HG03159 (cell line): ENCODE measurements around the gene EML4.
"Not testable (repeated sequence)": the region's sequence is repeated elsewhere in the genome, so short reads cannot be mapped to it uniquely, and the experiment has no call there.

ENCODE experiments used
- ATAC-seq: cut with Tn5 transposase; IDR thresholded peaks from one replicate; pipeline ENCODE4 v1.9.1; 2021; ENCODE audit warnings: mild to moderate bottlenecking, moderate library complexity; ENCODE audit not compliant: unreplicated experiment

The EML4 gene

DNA sequence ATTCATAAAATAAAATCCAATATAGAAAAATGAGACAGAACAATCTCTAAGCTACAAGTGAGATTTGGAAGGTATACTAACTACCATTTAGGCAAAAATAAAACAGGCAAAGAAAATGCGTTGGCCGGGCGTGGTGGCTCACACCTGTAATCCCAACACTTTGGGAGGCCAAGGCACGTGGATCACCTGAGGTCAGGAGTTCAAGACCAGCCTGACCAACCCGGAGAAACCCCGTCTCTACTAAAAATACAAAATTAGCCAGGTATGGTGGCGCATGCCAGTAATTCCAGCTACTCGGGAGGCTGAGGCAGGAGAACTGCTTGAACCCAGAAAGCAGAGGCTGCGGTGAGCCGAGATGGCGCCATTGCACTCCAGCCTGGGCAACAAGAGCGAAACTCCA lies 178.4 kb downstream of the EML4 start:
- ATAC-seq = not testable (repeated sequence)

DNA sequence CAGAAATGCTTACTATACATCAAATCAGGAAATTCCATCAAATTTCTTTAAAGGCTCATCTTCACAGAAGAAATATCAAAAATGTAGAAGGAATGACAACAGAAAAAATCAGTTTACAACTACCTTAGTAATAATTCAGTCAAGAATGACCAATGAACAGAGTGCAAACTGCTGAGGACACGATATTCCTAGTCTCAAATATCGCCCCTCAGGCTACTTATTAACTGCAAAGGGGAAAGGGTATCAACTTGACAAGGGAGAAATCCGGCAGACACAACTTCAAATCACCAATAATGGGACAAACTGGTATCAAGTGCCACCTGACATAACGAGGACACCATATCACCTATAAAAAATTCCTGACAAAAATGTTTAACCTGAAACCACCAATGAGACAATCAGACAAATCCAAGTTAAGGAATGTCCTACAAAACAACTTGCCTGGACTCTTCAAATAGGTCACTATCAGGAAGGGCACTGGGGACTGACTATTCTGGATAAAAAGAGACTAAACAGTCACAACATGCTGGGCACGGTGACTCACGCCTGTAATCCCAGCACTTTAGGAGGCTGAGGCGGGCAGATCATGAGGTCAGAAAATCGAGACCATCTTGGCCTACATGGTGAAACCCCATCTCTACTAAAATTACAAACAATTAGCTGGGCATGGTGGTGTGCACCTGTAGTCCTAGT lies 179.1 kb downstream of the EML4 start:
- no peak for ATAC-seq

DNA sequence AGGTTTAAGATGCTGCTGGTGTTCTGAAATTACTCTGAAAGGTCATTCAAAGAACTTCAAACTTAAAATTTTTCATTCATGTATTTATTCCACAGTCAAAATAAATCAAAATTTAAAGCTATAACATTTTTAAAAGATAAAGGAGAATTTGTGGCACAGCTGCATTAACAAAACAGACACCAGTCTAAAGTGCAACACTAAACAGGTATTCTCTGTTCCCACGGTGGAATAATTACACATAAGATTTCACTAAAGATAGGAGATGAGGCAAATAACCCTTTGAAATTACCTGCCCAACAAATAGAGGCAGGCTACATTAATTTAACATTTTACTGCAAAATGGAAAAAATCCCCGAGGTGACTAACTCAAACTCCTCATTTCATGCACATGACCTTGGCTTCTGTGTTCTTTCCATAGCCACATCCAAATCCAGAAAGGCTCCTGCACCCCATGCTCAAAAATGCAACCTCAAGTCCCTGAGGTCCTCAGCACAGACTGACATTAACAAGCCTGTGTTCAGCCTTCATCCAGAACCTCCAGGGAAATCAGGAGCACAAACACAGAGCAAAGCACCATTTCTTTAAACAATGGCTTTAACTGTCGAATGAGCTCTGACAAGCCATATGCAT lies 181.4 kb downstream of the EML4 start:
- ATAC-seq = no peak

DNA sequence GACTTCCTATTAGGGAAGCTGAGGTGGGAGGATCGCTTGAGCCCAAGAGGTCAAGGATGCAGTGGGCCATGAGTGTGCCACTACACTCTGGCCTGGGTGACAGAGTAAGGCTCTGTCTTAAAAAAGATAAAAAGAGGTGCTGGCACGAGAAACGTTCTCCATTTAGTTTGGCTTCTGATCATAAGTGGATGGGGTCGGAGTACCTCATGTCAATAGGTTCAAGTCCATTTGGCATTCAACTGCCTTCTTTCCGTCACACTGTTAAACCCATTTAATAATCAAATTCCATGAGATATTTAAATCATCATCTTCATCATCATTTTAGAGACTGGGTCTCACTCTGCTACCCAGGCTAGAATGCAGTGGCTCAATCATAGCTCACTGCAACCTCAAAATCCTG lies 182.7 kb downstream of the EML4 start:
- ATAC-seq = no peak

DNA sequence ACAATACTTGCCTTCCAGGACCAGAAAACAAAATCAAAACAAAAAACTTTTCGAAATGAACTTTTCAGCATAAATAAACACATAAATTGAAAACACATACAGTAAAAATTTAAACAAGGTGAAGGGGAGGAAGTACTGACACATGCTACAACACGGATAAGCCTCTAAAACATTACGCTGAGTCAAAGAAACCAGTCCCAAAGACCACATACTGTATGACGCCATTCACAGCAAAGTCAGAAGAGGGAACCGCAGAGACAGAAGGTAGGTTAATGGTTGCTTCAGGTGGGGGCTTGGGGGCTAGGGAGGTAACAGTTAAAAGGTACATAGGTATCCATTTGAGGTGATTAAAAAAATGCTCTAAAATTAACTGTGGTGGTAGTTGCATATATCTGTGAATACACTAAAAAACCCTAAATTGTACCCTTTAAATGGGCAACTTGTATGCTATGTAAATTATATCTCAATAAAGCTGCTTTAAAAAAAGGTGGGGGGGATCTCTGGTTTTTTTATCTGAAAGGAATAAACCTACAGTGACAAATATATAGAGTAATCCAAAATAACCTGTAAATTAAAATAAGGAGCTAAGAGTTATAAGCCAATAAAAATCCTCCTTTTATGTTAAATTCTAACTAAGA lies 184.8 kb downstream of the EML4 start:
- ATAC-seq = no peak

DNA sequence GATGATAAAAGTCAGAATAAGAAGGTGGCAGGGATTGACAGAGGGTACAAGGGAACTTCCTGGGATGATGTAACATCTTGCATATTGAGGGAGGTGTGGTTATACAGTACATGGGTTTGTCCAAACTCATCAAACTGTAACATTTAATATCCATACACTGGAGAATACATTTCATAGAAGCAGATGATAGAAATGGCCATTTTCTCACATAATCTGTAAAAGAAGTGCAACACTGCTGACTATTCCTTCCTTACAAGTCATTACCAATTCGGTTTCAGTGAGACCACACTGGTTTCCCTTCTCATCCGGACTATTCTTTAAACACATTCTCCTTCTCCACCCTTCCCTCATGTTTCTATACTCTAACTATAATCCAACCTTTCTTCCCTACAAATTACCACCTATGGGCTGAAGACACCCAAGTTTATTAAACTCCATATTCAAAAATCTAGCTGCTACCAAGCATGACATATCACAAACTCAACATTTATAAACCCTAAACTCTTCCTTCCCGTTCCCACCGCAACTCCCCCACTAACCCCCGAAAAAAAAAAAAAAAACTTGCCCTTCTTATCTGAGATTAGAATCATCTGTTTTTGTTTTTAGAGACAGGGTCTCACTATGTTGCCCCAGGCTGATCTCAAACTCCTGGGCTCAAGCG lies 190.3 kb downstream of the EML4 start:
- ATAC-seq = no peak

DNA sequence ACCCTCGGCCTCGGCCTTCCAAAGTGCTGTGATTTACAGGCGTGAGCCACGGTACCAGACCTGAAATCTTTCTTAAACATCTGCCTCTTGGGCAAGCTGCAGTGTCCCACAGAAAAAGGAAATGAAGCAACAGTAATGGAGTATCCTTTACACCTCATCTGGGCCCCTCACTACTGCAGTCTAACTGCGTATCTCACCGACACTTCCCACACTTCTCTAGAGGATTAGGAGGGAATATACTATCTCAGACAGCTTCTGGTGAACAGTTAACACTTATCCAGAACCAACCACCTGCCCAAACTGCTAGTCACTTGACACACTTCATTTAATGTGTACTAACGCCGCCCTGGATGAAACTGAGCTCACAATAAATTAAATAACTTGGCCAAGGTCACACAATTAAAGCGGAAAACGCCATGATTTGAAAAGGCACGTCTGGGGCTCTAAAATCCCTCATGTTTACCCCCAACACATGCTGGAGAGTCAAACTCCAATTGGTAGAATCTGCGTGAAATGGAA lies 190.9 kb downstream of the EML4 start:
- ATAC-seq = no peak

DNA sequence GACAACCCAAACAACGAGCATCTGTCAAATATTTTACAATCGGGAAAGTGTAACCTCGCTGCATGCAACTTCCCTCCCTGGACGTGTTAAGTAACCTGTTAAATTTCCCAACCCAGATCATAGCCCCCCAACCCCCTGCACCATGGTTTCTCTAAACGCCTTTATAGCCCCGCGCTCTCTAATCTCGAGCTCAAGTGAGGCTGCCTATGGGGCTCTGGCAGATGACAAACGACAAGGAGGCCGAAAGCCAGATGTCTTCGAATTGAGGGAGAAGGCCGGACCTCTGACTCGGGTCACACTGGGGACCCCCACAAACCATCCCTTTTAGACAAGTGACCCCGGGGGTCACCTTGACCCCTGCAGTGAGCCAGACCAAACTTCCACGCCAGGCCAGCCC lies 191.3 kb downstream of the EML4 start:
- ATAC-seq = no peak

DNA sequence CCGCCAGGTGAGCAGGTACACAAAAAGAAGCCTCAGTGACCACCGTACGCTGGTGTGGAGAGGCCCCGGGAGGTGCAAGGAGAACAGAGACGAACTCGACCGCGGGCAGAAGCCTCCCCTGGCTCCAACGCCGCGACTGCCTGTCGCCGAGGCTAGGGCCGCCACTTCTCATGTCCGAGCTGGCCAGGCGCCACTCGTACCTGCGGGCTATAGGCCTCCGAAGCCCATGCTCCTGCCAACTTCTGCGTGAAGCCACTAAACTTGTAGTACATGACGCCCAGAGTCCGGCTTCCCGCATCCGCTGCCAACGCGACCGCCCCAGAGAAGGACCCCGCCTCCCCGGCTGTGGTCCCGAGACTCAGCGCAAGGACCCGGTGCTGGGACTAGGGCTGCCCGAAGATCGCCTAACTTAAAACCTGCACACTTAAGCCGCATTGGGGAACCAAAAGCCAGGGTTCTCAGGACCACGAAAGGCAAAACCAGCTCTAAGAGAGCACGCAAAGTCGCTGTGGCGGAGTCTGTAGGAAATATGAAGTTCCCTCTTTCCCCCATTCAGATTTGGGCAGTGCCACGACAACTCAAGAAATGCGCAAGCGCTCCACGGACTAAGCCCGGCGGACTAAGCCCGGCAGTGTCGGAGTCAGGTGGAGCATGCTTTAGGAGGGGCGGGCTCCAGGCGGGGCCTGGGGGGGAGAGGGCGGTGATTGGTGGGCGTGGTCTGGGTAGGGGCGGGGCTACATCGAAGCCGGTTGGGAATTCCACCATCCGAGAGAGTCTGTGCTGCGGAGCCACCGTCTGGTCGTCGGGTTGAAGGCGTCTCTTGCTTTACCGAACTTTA lies 192.0 kb downstream of the EML4 start, which contains the start of gene COX7A2L:
Gene COX7A2L (minus strand): TSS at position 328 of the 838 bp plus-strand sequence. CDS start 56 bp downstream, at position 272.
- ATAC-seq = peak; percentile 93

DNA sequence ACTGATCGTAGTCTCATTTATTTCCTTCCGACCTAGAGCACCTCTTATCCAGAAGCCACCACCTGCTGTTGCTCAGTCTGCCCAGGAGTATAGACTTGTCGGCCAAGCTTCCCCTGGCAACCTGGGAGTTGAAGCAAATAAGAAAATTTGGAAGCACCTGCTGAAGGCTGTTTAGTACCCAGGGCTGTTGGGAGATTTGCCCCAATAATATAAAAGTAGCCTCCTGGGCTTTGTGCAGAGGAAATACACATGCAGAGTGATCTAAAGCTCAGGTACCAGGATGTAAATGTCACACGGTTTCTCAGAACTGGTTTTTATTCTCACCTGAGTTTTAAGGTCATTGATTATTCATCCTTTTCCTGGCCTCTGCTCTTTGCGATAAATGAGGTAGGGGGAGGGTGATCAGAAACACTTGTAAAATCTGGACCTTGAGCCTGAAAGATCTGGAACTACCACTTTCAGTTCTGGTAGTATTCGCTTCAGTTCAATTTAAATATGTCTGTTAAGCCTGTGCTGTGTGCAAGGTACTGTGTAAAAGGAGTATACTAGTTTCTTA lies 192.7 kb downstream of the EML4 start:
- no peak for ATAC-seq

DNA sequence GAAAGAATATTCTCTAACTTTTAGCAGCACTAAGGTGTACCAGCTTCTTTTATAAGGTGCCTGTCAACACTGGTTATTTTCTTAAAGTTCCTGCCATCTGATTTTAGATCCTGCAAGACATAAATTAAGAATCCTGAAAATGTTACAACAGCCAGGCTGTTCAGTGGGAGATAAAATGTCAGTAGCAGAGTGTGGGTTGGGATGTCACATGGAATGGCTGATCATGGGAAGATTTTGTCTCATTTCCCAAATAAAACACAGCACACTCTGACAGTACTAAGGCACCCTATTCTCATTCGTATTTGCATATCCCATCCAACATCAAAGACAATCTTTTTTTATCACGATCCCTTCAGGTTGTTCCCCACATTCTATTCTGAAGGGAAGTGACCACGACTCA lies 194.3 kb downstream of the EML4 start:
- ATAC-seq = no peak

DNA sequence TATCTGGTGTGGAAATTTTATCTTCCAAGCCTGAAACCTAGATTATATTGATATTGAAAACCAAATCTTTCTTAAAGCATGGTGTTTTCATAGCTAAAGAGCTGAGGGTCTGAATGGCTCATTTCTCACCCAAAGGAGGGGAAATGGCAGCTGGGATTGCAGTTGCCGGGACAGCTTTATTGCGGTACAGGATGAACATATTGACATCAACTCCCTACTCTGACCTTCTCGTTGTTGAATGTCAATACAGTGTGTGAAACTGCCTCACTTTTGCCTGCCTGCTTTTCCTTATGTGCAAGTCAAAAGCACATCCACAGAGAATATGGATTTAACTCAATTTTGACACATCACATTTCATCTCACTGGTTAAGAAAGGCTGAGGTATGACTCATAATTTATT lies 195.5 kb downstream of the EML4 start:
- no peak for ATAC-seq

DNA sequence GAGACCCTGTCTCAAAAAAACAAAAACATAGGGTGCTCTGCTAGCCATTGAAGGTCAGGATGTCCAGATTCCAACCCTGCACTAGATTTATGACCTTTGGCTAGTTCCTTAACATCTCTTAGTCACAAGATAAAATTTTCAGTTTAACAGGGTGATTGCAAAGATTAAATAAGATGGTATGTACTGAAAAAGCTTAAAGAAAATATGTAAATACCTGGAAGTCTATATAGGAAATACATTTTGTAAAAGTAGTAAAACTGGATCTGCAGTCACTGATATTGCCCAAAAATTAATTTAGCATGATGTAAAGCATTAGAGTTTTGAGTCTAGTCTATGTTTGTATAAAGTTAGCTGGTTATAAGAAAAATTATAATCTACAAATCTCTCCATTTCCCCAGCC lies 197.3 kb downstream of the EML4 start:
- ATAC-seq = no peak

DNA sequence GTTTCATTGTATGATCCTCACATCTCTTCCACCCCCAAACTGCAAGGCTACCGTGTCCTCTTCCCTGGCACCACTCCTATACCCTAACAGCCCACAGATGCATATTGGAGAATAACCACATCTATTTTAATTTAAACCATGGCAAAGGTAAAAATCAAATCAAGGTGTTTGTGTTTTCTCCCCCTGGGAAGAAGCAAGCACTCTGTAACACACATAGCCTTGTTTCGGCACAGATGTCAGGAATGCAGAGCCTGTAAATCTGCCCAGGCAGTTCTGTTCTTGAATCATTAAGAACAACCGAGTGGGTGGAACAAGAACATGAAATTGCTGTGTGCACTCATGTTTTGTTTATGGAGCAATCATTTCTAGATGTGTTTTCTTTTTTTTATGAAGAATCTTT lies 198.7 kb downstream of the EML4 start:
- no peak for ATAC-seq

DNA sequence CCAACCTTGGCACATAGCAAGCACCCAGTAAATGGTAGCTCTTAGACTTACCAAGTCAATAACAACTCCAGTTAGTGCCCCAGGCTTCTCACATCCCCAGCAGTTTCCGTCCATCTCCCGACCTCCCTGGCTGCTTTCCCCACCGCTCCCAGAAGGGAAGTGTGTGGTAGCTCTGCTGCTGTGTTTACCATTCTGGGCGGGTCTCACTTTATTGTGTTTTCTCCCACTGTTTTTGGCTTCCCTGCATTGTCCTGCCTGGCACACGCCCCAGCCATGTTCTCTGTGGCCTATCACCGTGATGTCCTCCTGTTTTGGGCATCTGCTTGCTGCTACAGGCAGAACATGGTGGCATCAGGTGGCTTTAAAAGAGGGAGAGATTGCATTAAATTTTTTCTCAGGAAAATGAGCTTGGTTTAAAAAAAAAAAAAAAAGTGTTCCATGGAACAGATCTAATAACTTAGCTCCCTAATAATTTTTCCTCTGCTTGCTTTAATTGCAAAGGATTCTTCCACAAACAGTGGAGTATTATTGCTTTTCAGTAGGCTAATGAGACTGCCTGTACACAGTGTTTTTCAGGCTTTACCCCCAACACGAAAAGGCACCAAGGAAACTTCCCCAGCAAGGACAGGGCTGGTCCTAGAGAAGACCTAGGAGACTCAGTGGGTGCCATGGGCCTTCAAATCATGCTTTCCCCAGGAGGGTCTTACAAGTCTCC lies 199.8 kb downstream of the EML4 start:
- ATAC-seq = no peak

DNA sequence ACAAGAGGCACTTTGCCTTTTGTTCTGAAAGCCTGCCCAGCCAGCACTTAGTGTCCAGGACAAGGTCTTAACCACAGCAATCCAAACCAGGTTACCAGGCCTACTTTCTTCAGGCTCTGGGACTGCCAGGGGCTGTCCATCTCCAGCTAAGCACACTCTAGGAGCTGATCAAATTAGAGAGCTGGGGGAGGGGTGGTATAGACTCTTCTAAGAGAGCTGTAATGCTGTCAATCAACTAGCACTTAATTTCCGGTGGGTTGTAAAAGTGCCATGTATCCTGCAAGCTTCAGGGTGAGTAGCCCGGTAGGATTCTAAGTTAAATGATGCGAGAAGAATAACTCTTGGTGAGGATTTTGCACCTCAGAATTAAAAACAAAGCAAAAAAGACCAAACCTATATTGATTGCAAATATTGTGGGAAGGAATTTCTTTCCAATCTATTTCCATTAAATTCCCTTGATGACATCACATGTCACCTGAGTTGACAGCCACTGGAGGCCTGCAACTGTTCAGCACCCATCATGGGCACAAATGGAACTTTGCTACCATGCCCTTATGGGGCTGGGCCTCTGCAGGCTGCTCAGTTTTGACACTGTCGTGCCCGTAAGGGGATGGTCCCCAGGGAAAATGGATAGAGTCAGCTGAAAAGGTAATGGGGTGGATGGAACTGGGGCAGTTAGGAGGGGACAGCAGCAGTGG lies 200.5 kb downstream of the EML4 start:
- no peak for ATAC-seq

DNA sequence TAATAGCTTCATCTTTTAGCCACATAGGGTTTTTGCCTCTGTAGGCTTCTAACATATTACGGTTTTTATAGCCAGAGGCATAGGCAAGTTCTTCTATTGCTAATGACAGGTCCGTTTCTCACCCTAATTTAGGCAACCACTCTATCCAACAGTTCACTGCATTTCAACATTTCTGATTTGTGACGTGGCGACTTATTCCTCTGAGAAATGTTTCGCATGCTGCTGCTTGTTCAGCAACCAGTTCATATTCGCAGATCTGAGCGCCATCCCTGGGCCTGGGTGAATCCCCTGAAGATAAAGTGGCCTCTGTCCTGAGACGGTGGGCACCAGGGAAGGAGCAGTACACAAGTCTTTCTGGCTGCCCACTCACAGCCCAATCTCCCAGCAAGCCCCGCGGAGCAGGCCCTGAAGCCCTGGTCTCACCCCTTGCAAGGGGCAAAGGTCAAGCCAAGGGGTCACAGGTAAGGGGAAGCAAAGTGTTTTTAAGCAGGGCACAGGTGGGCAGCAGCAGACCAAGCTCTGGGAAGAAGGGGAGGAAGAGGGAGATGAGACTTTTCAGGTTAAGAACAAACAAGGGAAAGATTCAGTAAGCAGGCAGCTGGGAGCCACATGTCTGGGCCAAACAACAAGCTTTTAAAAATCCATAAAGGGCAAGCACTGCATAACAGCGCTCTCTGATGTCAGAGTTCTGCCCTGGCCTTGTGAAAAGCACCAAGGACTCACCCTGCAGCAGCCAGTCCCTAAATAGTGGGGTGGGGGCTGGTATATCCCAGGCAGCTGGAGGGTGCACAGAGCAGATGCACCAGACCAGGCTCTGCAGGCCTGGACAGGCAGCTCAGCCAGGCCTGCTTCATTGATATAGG lies 202.7 kb downstream of the EML4 start:
- no peak for ATAC-seq
